ENCODE results near the gene BGLAP.

Gene BGLAP

DNA sequence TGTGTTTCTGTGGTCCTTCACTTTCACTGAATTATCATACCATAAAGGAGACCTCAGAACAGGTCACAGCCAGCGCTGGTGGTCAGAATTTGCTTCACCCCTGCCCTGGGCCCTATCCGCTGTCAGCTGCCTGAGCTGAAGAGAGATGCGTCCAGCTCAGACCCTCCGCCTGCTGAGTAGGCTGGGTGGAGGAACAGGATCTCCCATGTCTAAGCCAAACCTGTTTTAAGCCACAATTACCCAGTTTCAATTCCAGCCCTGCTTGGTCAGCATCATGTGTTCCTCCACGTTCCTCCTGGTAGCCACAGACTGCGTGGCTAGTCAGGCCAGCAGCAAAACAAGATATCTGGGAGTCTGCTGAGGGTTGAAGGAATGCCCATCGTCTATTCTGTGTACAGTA lies 13.5 kb upstream of the BGLAP start:
- no peak for DNase-seq

GRCh38 chr1:156229809-156230472 lies 12.0 kb upstream of the BGLAP start:
- no peak for DNase-seq

- DNase-seq: no peak
These were observed 11.5 kb upstream of the BGLAP start for GRCh38 chr1:156230473-156230837.

- no peak for DNase-seq
These were observed 9.6 kb upstream of the BGLAP start for GRCh38 chr1:156232201-156232894.

DNA sequence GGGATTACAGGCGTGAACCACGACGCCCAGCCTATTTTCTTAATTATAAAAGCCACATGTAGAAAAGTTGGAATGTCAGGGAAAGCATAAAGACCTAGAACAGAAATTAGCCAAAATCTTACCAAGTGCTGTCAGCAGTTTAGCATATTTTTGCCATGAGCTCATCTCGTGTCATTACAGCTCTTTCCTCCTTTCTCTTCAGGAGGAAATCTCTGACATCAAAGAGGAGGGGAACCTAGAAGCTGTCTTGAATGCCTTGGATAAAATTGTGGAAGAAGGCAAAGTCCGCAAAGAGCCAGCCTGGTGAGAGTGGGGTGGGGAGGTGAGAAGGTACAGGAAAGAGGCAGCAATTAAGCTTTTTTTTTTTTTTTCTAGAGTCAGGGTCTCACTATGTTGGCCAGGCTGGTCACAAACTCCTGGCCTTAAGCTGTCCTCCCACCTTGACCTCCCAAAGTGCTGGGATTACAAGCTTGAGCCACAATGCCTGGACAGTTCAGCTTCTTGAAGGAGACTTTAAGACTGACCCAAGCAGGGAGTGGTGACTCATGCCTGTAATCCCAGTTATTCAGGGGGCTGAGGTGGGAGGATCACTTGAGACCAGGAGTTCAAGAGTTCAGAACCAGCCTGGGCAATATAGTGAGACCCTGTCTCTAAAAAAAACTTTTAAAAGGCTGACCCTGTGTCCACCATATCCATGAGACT lies 8.4 kb upstream of the BGLAP start:
- no peak for DNase-seq

DNA sequence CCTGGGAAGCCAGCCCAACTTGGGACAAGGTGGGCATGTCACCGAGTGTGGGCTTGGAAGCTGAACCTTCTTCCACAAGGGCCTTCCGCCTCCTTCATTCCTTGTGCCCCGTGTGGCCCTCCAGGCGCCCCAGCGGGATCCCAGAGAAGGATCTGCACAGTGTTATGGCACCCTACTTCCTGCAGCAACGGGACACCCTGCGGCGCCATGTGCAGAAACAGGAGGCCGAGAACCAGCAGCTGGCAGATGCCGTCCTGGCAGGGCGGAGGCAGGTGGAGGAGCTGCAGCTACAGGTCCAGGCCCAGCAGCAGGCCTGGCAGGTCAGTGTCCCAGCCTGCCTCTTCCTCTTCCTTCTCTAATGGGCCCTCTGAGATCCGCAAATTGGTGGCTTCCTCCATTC lies 5.8 kb upstream of the BGLAP start:
- DNase-seq: no peak

DNA sequence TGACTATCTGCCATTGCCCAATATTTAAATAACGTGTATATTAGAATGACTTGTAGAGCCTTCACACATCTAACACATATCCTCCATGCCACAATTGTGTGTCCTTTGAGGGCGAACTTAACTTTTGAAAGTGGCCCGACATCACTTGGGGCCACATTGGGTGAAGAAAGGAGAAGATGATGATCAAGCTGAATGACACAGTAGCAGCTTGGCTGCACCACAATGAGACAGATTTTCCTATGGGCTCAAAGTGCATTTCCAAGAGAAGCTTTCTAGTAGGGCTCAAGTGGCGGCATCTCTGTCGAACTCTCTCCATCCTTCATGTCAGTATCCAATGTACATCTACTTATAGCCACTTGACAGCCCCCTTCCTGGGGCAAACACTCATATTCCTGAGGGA lies 3.7 kb upstream of the BGLAP start:
- DNase-seq: no peak

GRCh38 chr1:156241311-156241811 lies 623 bp upstream of the BGLAP start:
- no peak for DNase-seq

DNA sequence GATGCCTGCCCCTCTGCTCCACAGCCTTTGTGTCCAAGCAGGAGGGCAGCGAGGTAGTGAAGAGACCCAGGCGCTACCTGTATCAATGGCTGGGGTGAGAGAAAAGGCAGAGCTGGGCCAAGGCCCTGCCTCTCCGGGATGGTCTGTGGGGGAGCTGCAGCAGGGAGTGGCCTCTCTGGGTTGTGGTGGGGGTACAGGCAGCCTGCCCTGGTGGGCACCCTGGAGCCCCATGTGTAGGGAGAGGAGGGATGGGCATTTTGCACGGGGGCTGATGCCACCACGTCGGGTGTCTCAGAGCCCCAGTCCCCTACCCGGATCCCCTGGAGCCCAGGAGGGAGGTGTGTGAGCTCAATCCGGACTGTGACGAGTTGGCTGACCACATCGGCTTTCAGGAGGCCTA lies 754 bp downstream of the BGLAP start:
- DNase-seq: no peak

DNA sequence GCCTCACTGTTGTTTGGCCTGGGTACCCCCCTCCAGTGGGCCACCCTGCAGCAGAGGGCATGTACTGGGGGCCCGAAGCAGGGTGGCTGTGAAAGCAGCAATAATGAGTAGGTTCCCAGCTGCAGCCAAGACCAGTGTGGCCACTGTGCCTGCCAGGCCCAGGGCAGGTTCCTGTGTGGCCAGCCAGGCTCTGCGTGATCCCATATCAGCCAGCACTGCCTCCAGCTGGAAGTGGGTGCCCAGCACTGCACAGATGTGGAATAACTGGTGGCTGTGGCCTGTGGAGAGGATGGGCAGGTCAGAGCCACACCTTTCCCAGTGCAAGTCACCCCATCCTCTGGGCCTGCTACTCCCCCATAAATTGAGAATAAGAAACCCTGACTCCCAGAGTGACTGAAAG lies 2.1 kb downstream of the BGLAP start:
- no peak for DNase-seq

GRCh38 chr1:156244712-156245111 lies 2.7 kb downstream of the BGLAP start:
- DNase-seq: no peak

GRCh38 chr1:156245451-156246232 lies 3.7 kb downstream of the BGLAP start:
- peak; percentile 45 for DNase-seq

GRCh38 chr1:156246241-156246780 lies 4.3 kb downstream of the BGLAP start:
- DNase-seq: no peak

DNA sequence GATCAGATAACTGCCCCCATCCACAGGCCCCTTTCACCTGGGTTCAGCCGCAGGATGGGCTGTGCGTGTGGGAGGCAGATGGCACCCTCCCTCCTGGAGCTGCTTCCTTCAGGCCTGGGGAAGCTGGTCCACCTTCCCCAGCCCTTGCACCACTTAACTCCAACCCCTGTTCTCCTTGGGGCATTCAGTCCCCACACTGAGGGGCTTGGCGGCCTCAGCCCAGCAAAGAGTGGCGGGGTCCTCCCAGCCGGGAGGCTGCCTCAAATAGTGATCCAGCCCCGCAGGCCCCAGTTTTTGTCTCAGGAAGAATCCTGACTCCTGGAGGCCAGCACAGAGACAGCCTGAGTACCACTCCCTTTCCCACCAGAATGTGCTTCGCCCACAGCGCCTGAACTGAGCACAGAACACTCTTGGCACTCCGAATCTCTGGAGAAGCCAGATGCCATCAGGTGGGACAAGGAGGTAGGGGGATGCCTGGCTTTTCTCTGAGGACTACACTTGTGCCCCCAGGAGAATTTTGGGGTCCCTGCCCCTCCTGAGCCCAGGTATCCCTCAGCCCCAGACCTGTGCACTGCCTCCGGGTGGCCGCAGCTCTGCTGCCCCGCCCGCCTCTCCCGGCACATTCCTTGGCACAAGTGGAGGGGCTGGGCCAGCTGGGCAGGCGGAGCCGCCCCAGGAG lies 4.9 kb downstream of the BGLAP start:
- DNase-seq: no peak

DNA sequence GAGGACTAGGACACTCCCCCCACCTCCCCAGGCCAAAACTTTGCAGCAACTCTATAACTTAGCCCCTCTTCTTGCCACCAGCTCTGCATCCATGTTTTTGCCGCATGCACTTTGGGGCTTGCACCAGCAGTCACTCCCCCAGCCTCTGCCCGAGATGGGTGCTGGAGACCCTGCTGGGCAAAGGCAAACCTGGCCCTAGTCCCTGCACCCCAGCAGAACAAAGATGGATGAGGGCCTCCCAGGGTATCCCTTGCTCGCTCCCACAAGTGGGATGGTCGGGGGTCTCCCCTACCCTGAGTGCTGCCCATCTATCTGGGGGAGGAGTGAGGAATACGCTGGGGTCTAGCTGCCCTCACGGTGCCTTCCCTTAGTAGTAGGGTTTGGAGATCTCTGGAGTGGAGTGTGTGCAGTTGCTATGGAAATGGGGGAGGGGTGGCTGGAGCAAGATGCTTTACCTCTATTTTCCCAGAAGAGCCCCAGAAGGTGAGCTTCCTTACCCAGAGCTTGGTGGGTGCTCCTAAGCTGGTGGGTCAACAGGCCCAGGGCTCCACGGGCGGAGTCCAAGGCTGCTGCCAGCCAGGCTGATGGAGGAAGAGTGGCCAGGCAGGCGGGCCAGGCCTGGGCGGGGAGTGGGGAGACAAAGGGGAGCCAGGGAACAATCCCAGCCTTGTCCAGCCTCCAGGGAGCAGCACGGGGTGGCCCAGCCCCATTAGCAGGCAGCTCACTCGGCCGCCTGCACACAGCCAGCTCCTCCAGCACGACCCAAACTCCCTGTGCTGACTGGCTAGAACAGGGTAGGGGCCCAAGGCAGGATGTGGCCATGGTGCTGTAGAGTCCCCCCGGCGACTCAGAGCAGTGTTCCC lies 5.7 kb downstream of the BGLAP start, which contains the start of gene PAQR6:
TSS of gene PAQR6 (minus strand) at position 597 of the 863 bp plus-strand sequence. CDS start 1,325 bp downstream, outside the sequence.
- DNase-seq: no peak

DNA sequence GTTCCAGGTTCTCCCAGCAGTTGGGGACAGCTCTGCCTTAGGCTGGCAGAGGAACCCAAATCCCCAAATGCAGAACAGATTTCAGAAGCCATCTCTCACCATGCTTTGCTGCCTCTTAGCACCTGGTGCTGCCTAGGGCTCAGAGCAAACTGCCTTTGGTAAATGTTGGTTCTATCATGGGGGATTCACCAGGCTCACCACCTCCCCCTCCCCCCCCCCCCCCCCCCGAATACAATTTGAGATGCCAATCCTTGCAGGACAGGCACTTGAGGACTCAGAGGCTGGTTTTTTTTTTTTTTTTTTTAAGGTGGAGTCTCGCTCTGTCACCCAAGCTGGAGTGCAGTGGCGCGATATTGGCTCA lies 6.3 kb downstream of the BGLAP start:
- DNase-seq: no peak

DNA sequence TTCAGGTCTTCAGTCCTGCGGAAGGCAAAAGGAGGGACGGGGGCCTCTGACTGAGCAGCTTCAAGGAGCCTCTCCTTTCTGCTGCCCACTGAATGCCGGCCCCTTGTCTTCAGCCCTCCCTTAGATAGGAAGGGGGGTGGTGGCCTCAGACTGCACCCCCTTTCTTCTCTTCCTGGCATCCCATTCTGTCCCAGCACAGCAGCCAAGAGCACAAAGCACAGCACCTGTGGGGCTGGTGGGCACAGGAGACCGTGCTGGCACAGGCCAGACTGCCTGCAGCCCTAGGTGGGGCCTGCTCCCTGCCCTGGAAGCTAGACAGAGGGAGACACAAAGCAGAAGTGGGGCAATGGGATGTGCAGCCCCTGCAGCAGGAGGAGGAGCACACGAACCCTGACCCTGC lies 7.6 kb downstream of the BGLAP start:
- no peak for DNase-seq

- DNase-seq: no peak
These were observed 9.5 kb downstream of the BGLAP start for GRCh38 chr1:156251527-156251926.

DNA sequence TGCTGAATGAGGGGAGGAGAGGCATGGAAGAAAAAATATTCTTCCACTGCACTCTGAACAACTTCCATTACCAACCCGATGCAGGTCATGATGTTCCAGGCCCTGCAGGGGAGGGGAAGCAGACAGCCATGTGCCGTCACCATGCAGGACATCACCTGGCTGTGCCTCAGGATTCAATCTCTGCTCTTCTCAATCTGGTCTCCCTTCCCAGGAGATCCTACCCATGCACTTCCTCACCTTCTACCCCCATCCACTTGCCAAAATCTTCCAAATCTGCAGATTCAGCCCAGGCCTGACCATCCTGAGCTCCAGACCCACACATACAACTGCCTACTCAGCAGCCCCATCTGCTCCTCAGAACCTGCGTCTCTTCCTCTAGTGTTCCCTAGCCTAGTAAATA lies 11.7 kb downstream of the BGLAP start:
- no peak for DNase-seq

- DNase-seq: no peak
These were observed 15.7 kb downstream of the BGLAP start for GRCh38 chr1:156257711-156258110.

- no peak for DNase-seq
These were observed 16.9 kb downstream of the BGLAP start for GRCh38 chr1:156258859-156259258.

All from activated T-cell treated with anti-CD3 and anti-CD28 coated beads, Interleukin-2, amount 50 U/mL, for 1 hour (primary cell).